ENCODE data around the gene OCA2. TPM values are rescaled to one million over a fixed set of nuclear protein-coding genes. Genes with fewer than 3 reads are reported as not detected.

OCA2 gene
- total and polyA plus RNA-seq, 4 donors, result 0.49 to 23.0 (median 2.3) TPM

GRCh38 chr15:27824841-27825422, 274.2 kb downstream of the OCA2 start:
- WGBS, 2 donors, result 84 to 86% methylated on average over 10 of the region's 10 CpGs
- Histone ChIP-seq H3K4me3 (no peak overlapping the region), H3K27ac (ENCODE audit: low read depth in 1 of 2, low read length in 1 of 2) (no peak overlapping the region), H3K9ac (ENCODE audit: insufficient read depth in 1 of 2, low read length in 2 of 2) (no peak overlapping the region), H3K27me3 (ENCODE audit: control insufficient read depth in 3 of 3, insufficient read depth in 3 of 3, low read length in 2 of 3) (no peaks in the 10 kb centered on the region), H3K4me1 (ENCODE audit: control insufficient read depth in 5 of 5, insufficient read depth in 5 of 5, low read length in 5 of 5) (peaks cover 0 to 5% (median 0%) of the 10 kb centered on the region in 5 donors), H3K9me3 (ENCODE audit: control insufficient read depth in 4 of 4, insufficient read depth in 3 of 4, low read length in 3 of 4) (peaks cover 0 to 3% (median 0%) of the 10 kb centered on the region in 4 donors), H3K36me3 (ENCODE audit: control insufficient read depth in 4 of 4, insufficient read depth in 4 of 4, low read length in 4 of 4) (no peaks in the 10 kb centered on the region)
- no peak for ATAC-seq (ENCODE audit: insufficient read depth, low FRiP score)
- no peak for TF ChIP-seq CTCF (IDR thresholded peaks at IDR 0.05; ENCODE audit: control extremely low read depth, extremely low read depth)
- DNase-seq, result no peak

GRCh38 chr15:27821273-27821672, 277.8 kb downstream of the OCA2 start:
- no peak overlapping the region for H3K9ac ChIP-seq (ENCODE audit: insufficient read depth in 1 of 2, low read length in 2 of 2)
- no peak for TF ChIP-seq CTCF (IDR thresholded peaks at IDR 0.05; ENCODE audit: control extremely low read depth, extremely low read depth)
- peaks cover 0 to 8% (median 0%) of the 10 kb centered on the region in 4 donors for H3K9me3 ChIP-seq (ENCODE audit: control insufficient read depth in 4 of 4, insufficient read depth in 3 of 4, low read length in 3 of 4)
- WGBS, 2 donors, result 75 to 87% methylated on average over 3 of the region's 3 CpGs
- no peak overlapping the region for H3K4me3 ChIP-seq
- H3K36me3 ChIP-seq (ENCODE audit: control insufficient read depth in 4 of 4, insufficient read depth in 4 of 4, low read length in 4 of 4), result no peaks in the 10 kb centered on the region
- DNase-seq (no peak), ATAC-seq (ENCODE audit: insufficient read depth, low FRiP score) (no peak)
- no peaks in the 10 kb centered on the region for H3K27me3 ChIP-seq (ENCODE audit: control insufficient read depth in 3 of 3, insufficient read depth in 3 of 3, low read length in 2 of 3)
- no peak overlapping the region for H3K27ac ChIP-seq (ENCODE audit: low read depth in 1 of 2, low read length in 1 of 2)
- no peaks in the 10 kb centered on the region for H3K4me1 ChIP-seq (ENCODE audit: control insufficient read depth in 5 of 5, insufficient read depth in 5 of 5, low read length in 5 of 5)

GRCh38 chr15:27820722-27821121, 278.4 kb downstream of the OCA2 start:
- no peak overlapping the region for H3K9ac ChIP-seq (ENCODE audit: insufficient read depth in 1 of 2, low read length in 2 of 2)
- ATAC-seq (ENCODE audit: insufficient read depth, low FRiP score) (no peak), DNase-seq (no peak)
- H3K27ac ChIP-seq (ENCODE audit: low read depth in 1 of 2, low read length in 1 of 2), result no peak overlapping the region
- H3K36me3 ChIP-seq (ENCODE audit: control insufficient read depth in 4 of 4, insufficient read depth in 4 of 4, low read length in 4 of 4), result no peaks in the 10 kb centered on the region
- 75 to 88% methylated on average over 4 of the region's 4 CpGs for WGBS, 2 donors
- no peak overlapping the region for H3K4me3 ChIP-seq
- no peaks in the 10 kb centered on the region for H3K4me1 ChIP-seq (ENCODE audit: control insufficient read depth in 5 of 5, insufficient read depth in 5 of 5, low read length in 5 of 5)
- H3K9me3 ChIP-seq (ENCODE audit: control insufficient read depth in 4 of 4, insufficient read depth in 3 of 4, low read length in 3 of 4), result peaks cover 0 to 7% (median 0%) of the 10 kb centered on the region in 4 donors
- no peaks in the 10 kb centered on the region for H3K27me3 ChIP-seq (ENCODE audit: control insufficient read depth in 3 of 3, insufficient read depth in 3 of 3, low read length in 2 of 3)
- no peak for TF ChIP-seq CTCF (IDR thresholded peaks at IDR 0.05; ENCODE audit: control extremely low read depth, extremely low read depth)

GRCh38 chr15:27820232-27820631, 278.9 kb downstream of the OCA2 start:
- Histone ChIP-seq H3K9me3 (ENCODE audit: control insufficient read depth in 4 of 4, insufficient read depth in 3 of 4, low read length in 3 of 4) (peaks cover 0 to 7% (median 0%) of the 10 kb centered on the region in 4 donors), H3K27me3 (ENCODE audit: control insufficient read depth in 3 of 3, insufficient read depth in 3 of 3, low read length in 2 of 3) (no peaks in the 10 kb centered on the region), H3K36me3 (ENCODE audit: control insufficient read depth in 4 of 4, insufficient read depth in 4 of 4, low read length in 4 of 4) (no peaks in the 10 kb centered on the region), H3K4me3 (no peak overlapping the region), H3K27ac (ENCODE audit: low read depth in 1 of 2, low read length in 1 of 2) (no peak overlapping the region), H3K9ac (ENCODE audit: insufficient read depth in 1 of 2, low read length in 2 of 2) (no peak overlapping the region), H3K4me1 (ENCODE audit: control insufficient read depth in 5 of 5, insufficient read depth in 5 of 5, low read length in 5 of 5) (no peaks in the 10 kb centered on the region)
- DNase-seq (no peak), ATAC-seq (ENCODE audit: insufficient read depth, low FRiP score) (no peak)
- WGBS, 2 donors, result 58 to 66% methylated on average over 7 of the region's 7 CpGs
- no peak for TF ChIP-seq CTCF (IDR thresholded peaks at IDR 0.05; ENCODE audit: control extremely low read depth, extremely low read depth)

Data from lung (tissue), 12 donors.